Tibial nerve (tissue), 4 donors: ENCODE data around the gene NFATC2.

Experiments
- EP300 ChIP-seq, 2 donors: sonication (generic); formaldehyde crosslinking; IDR thresholded peaks; one replicate each; pipeline ENCODE4 v1.6.1; 2017; ENCODE audit warnings: antibody characterized with exemption in 2 of 2, mild to moderate bottlenecking in 1 of 2
- POLR2A ChIP-seq, 2 donors: fragments of 450-650 bp; IDR thresholded peaks; one replicate each; pipeline ENCODE4 v1.6.1; 2017; ENCODE audit warnings: antibody characterized with exemption in 2 of 2, mild to moderate bottlenecking in 2 of 2, moderate library complexity in 2 of 2
- TF ChIP-seq, protein P1 (sequence below), 5 experiments: fragments of 200-600 bp in 3 of 5; fragments of 450-650 bp in 2 of 5; sonication (generic) in 3 of 5; IDR thresholded peaks; one replicate each; pipeline ENCODE4 v1.5.1; 2016 to 2019; ENCODE audit warnings: antibody characterized with exemption in 5 of 5, mild to moderate bottlenecking in 3 of 5, moderate library complexity in 2 of 5

- TF ChIP-seq POLR2A (IDR thresholded peaks at IDR 0.05), result no peak
- TF ChIP-seq, protein P1, sequence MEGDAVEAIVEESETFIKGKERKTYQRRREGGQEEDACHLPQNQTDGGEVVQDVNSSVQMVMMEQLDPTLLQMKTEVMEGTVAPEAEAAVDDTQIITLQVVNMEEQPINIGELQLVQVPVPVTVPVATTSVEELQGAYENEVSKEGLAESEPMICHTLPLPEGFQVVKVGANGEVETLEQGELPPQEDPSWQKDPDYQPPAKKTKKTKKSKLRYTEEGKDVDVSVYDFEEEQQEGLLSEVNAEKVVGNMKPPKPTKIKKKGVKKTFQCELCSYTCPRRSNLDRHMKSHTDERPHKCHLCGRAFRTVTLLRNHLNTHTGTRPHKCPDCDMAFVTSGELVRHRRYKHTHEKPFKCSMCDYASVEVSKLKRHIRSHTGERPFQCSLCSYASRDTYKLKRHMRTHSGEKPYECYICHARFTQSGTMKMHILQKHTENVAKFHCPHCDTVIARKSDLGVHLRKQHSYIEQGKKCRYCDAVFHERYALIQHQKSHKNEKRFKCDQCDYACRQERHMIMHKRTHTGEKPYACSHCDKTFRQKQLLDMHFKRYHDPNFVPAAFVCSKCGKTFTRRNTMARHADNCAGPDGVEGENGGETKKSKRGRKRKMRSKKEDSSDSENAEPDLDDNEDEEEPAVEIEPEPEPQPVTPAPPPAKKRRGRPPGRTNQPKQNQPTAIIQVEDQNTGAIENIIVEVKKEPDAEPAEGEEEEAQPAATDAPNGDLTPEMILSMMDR (IDR thresholded peaks at IDR 0.05), result no peak
- no peak for TF ChIP-seq EP300 (IDR thresholded peaks at IDR 0.05)
Measured at GRCh38 chr20:51361258-51361657, 181.3 kb downstream of the NFATC2 start.
